Hematopoietic multipotent progenitor cell treated with erythropoietin and hydrocortisone succinate and interleukin-3 and kit ligand, for 6 days (in vitro differentiated cells): ENCODE data around the gene POTEB3.
"Not testable (repeated sequence)": the region's sequence is repeated elsewhere in the genome, so short reads cannot be mapped to it uniquely, and the experiment has no call there.

Experiments used
- DNase-seq: peaks from one replicate; pipeline ENCODE4 v3.0.0-alpha.2; 2015

Gene POTEB3

GRCh38 chr15:21440399-21440798 lies at the start of gene POTEB3:
Gene POTEB3, minus strand, starts transcription at chr15:21440499. Its CDS starts 488 bp downstream, at chr15:21440011.
- not testable (repeated sequence) for DNase-seq

GRCh38 chr15:21453683-21454082 lies 13.4 kb upstream of the POTEB3 start:
- not testable (repeated sequence) for DNase-seq

- DNase-seq, result not testable (repeated sequence)
Measured at GRCh38 chr15:21451920-21452563, 11.7 kb upstream of the POTEB3 start.

- DNase-seq, result not testable (repeated sequence)
Measured at GRCh38 chr15:21451487-21451886, 11.2 kb upstream of the POTEB3 start.

- DNase-seq, result not testable (repeated sequence)
Measured at GRCh38 chr15:21407366-21407765, 32.9 kb downstream of the POTEB3 start.

GRCh38 chr15:21401531-21401930 lies 38.8 kb downstream of the POTEB3 start:
- not testable (repeated sequence) for DNase-seq

GRCh38 chr15:21399111-21399510 lies 41.2 kb downstream of the POTEB3 start:
- not testable (repeated sequence) for DNase-seq

GRCh38 chr15:21398511-21398910 lies 41.8 kb downstream of the POTEB3 start:
- not testable (repeated sequence) for DNase-seq

GRCh38 chr15:21397656-21398055 lies 42.6 kb downstream of the POTEB3 start:
- DNase-seq, result not testable (repeated sequence)

GRCh38 chr15:21397186-21397585 lies 43.1 kb downstream of the POTEB3 start:
- not testable (repeated sequence) for DNase-seq

GRCh38 chr15:21385961-21386360 lies 54.3 kb downstream of the POTEB3 start:
- not testable (repeated sequence) for DNase-seq

GRCh38 chr15:21383866-21384485 lies 56.3 kb downstream of the POTEB3 start:
- DNase-seq, result not testable (repeated sequence)

GRCh38 chr15:21373682-21374081 lies 66.6 kb downstream of the POTEB3 start:
- DNase-seq, result not testable (repeated sequence)

GRCh38 chr15:21369177-21369576 lies 71.1 kb downstream of the POTEB3 start:
- not testable (repeated sequence) for DNase-seq

GRCh38 chr15:21368625-21369024 lies 71.7 kb downstream of the POTEB3 start:
- DNase-seq, result not testable (repeated sequence)
